Natural killer cell treated with Interleukin-12 subunit alpha and Interleukin-12 subunit beta and Interleukin-15 and Interleukin-18, amount 100 ng/mL, for 72 hours (primary cell): ENCODE data around the gene DRC7. TPM values are rescaled to one million over a fixed set of nuclear protein-coding genes. Genes with fewer than 3 reads are reported as not detected.

Experiments
- ATAC-seq, 2 donors: fragments of 150-1000 bp; cut with Tn5 transposase in 1 of 2; sonication (Bioruptor Pico), chemical (Tn5 transposase) in 1 of 2; 2 replicates each; pipeline ENCODE4 v1.10.0; 2021
- DNase-seq: peaks from one replicate; pipeline ENCODE4 v3.0.0; 2022; ENCODE audit warnings: low spot score
- H3K27ac Mint-ChIP-seq, 2 donors: 1 replicate in 1 of 2; 2 replicates in 1 of 2; pipeline ENCODE4 v1.8.0; 2022; ENCODE audit warnings: mixed read lengths in 2 of 2, mild to moderate bottlenecking in 1 of 2, moderate library complexity in 1 of 2
- H3K27me3 Mint-ChIP-seq, 2 donors: 1 replicate in 1 of 2; 2 replicates in 1 of 2; pipeline ENCODE4 v1.8.0; 2022; ENCODE audit warnings: mixed read lengths in 2 of 2
- H3K36me3 Mint-ChIP-seq: one replicate; pipeline ENCODE4 v1.8.0; 2022; ENCODE audit warnings: mixed read lengths
- H3K4me1 Mint-ChIP-seq, 2 donors: 1 replicate in 1 of 2; 2 replicates in 1 of 2; pipeline ENCODE4 v1.8.0; 2022; ENCODE audit warnings: low read depth in 2 of 2, mixed read lengths in 2 of 2, mild to moderate bottlenecking in 1 of 2
- H3K4me3 Mint-ChIP-seq: one replicate; pipeline ENCODE4 v1.8.0; 2022; ENCODE audit warnings: mixed read lengths
- H3K9me3 Mint-ChIP-seq: 2 replicates; pipeline ENCODE4 v1.8.0; 2022; ENCODE audit warnings: mixed read lengths
- total RNA-seq, 2 donors: library from RNA; stranded (reverse); gene quantifications; one replicate each; pipeline ENCODE4 v1.2.3, GENCODE V29; 2022

Gene DRC7
- total RNA-seq, 2 donors from 2014 or later: not detected

- H3K4me3 Mint-ChIP-seq: no peak overlapping the region
- H3K9me3 Mint-ChIP-seq: no peaks in the 10 kb centered on the region
- H3K27ac Mint-ChIP-seq: no peak overlapping the region
- H3K4me1 Mint-ChIP-seq: peaks cover 16 to 23% of the 10 kb centered on the region in 2 donors
- H3K27me3 Mint-ChIP-seq: no peaks in the 10 kb centered on the region
- ATAC-seq: no peak
- DNase-seq: no peak
- no peaks in the 10 kb centered on the region for H3K36me3 Mint-ChIP-seq
Measured at GRCh38 chr16:57747996-57748395, 53.4 kb downstream of the DRC7 start.

- H3K36me3 Mint-ChIP-seq: no peaks in the 10 kb centered on the region
- H3K27me3 Mint-ChIP-seq: no peaks in the 10 kb centered on the region
- no peak for DNase-seq
- no peaks in the 10 kb centered on the region for H3K9me3 Mint-ChIP-seq
- no peak overlapping the region for H3K4me3 Mint-ChIP-seq
- H3K4me1 Mint-ChIP-seq: peaks cover 16 to 23% of the 10 kb centered on the region in 2 donors
- no peak for ATAC-seq
- H3K27ac Mint-ChIP-seq: no peak overlapping the region
Measured at GRCh38 chr16:57748596-57748995, 54.0 kb downstream of the DRC7 start.

- H3K9me3 Mint-ChIP-seq: no peaks in the 10 kb centered on the region
- H3K4me1 Mint-ChIP-seq: peaks cover 16 to 23% of the 10 kb centered on the region in 2 donors
- peak overlapping the region; percentile 6 to 18 for H3K27ac Mint-ChIP-seq
- no peak for ATAC-seq
- no peak for DNase-seq
- H3K36me3 Mint-ChIP-seq: no peaks in the 10 kb centered on the region
- H3K27me3 Mint-ChIP-seq: no peaks in the 10 kb centered on the region
- H3K4me3 Mint-ChIP-seq: no peak overlapping the region
Measured at GRCh38 chr16:57749101-57749692, 54.6 kb downstream of the DRC7 start.

GRCh38 chr16:57749856-57750452 is 55.3 kb downstream of the DRC7 start:
- Mint-ChIP-seq H3K36me3 (no peaks in the 10 kb centered on the region), H3K4me1 (peaks cover 16 to 23% of the 10 kb centered on the region in 2 donors), H3K9me3 (no peaks in the 10 kb centered on the region), H3K4me3 (no peak overlapping the region), H3K27ac (peak overlapping the region; percentile 6 to 18), H3K27me3 (no peaks in the 10 kb centered on the region)
- DNase-seq (no peak), ATAC-seq (no peak)

GRCh38 chr16:57750796-57751538 is 56.4 kb downstream of the DRC7 start:
- no peaks in the 10 kb centered on the region for H3K9me3 Mint-ChIP-seq
- DNase-seq (no peak), ATAC-seq (no peak)
- no peak overlapping the region for H3K4me3 Mint-ChIP-seq
- H3K27me3 Mint-ChIP-seq: no peaks in the 10 kb centered on the region
- no peaks in the 10 kb centered on the region for H3K36me3 Mint-ChIP-seq
- peak overlapping the region; percentile 52 to 77 for H3K27ac Mint-ChIP-seq
- peaks cover 16 to 23% of the 10 kb centered on the region in 2 donors for H3K4me1 Mint-ChIP-seq

- Mint-ChIP-seq H3K27me3 (no peaks in the 10 kb centered on the region), H3K4me1 (peaks cover 18 to 20% of the 10 kb centered on the region in 2 donors), H3K4me3 (no peak overlapping the region), H3K27ac (peak overlapping the region; percentile 52 to 77), H3K9me3 (no peaks in the 10 kb centered on the region), H3K36me3 (no peaks in the 10 kb centered on the region)
- no peak for DNase-seq
- ATAC-seq: no peak
Measured at GRCh38 chr16:57751539-57752202, 57.1 kb downstream of the DRC7 start.

- no peak overlapping the region for H3K4me3 Mint-ChIP-seq
- ATAC-seq (no peak), DNase-seq (no peak)
- peaks cover 18 to 20% of the 10 kb centered on the region in 2 donors for H3K4me1 Mint-ChIP-seq
- no peaks in the 10 kb centered on the region for H3K9me3 Mint-ChIP-seq
- H3K27me3 Mint-ChIP-seq: no peaks in the 10 kb centered on the region
- H3K36me3 Mint-ChIP-seq: no peaks in the 10 kb centered on the region
- H3K27ac Mint-ChIP-seq: no peak overlapping the region
Measured at GRCh38 chr16:57752203-57752580, 57.6 kb downstream of the DRC7 start.

- H3K4me1 Mint-ChIP-seq: peaks cover 18 to 20% of the 10 kb centered on the region in 2 donors
- no peaks in the 10 kb centered on the region for H3K36me3 Mint-ChIP-seq
- no peak for DNase-seq
- H3K27ac Mint-ChIP-seq: no peak overlapping the region
- H3K27me3 Mint-ChIP-seq: no peaks in the 10 kb centered on the region
- H3K4me3 Mint-ChIP-seq: no peak overlapping the region
- no peaks in the 10 kb centered on the region for H3K9me3 Mint-ChIP-seq
- ATAC-seq: no peak
Measured at GRCh38 chr16:57752581-57753447, 58.2 kb downstream of the DRC7 start.

GRCh38 chr16:57753448-57754353 is 59.1 kb downstream of the DRC7 start:
- Mint-ChIP-seq H3K4me1 (peaks cover 18 to 20% of the 10 kb centered on the region in 2 donors), H3K27ac (peak overlapping the region in 1 of 2 donors; percentile 62), H3K36me3 (no peaks in the 10 kb centered on the region), H3K27me3 (no peaks in the 10 kb centered on the region), H3K9me3 (no peaks in the 10 kb centered on the region), H3K4me3 (no peak overlapping the region)
- no peak for ATAC-seq
- DNase-seq: no peak

- Mint-ChIP-seq H3K27me3 (no peaks in the 10 kb centered on the region), H3K9me3 (no peaks in the 10 kb centered on the region), H3K4me3 (no peak overlapping the region), H3K36me3 (no peaks in the 10 kb centered on the region), H3K4me1 (peaks cover 18 to 19% of the 10 kb centered on the region in 2 donors), H3K27ac (peak overlapping the region in 1 of 2 donors; percentile 62)
- no peak for DNase-seq
- ATAC-seq: no peak
Measured at GRCh38 chr16:57754354-57755060, 59.9 kb downstream of the DRC7 start.

GRCh38 chr16:57755061-57755684 is 60.6 kb downstream of the DRC7 start:
- Mint-ChIP-seq H3K4me3 (no peak overlapping the region), H3K27ac (peak overlapping the region in 1 of 2 donors; percentile 51)

More at GRCh38 chr16:57755061-57755684, 60.6 kb downstream of the DRC7 start:
- Mint-ChIP-seq H3K4me1 (peaks cover 11 to 13% of the 10 kb centered on the region in 2 donors), H3K36me3 (no peaks in the 10 kb centered on the region), H3K9me3 (no peaks in the 10 kb centered on the region), H3K27me3 (no peaks in the 10 kb centered on the region)
- no peak for DNase-seq
- ATAC-seq: no peak
